HCT116 (cell line): Measurements from ENCODE around the gene ELF1. TPM values are rescaled to one million over a fixed set of nuclear protein-coding genes. Genes with fewer than 3 reads are reported as not detected.

Source experiments
- ATAC-seq: fragments of 200-7000 bp; cut with Tn5 transposase; 2 replicates; pipeline ENCODE4 v1.9.1; 2020; ENCODE audit warnings: mild to moderate bottlenecking, moderate library complexity
- BruUV-seq: library from RNA; stranded (reverse); fragments of 400-500 nt; replicated peaks from 2 replicates; lab custom pipeline; 2021; lab: Mats Ljungman, UMichigan
- CTCF ChIA-PET: fragments of 300-600 bp; sonication (Branson Sonifier 250); formaldehyde crosslinking; loops from one replicate; lab custom pipeline; 2021; ENCODE audit warnings: antibody characterized with exemption; lab: Charles Lee
- POLR2A ChIA-PET: fragments of 300-600, 350-600 bp; sonication (Branson Sonifier 250); formaldehyde crosslinking; loops from one replicate; lab custom pipeline; 2021; ENCODE audit warnings: antibody characterized with exemption; lab: Charles Lee
- RAD21 ChIA-PET, 2 experiments: fragments of 300-600 bp; sonication (Branson Sonifier 250); formaldehyde crosslinking; loops; one replicate each; lab custom pipeline; 2023; ENCODE audit warnings: low total read pairs in 2 of 2; ENCODE audit not compliant: uncharacterized antibody in 2 of 2, unreplicated experiment in 2 of 2, low non-redundant PET in 1 of 2; lab: Charles Lee
- DNase-seq: peaks from one replicate; pipeline ENCODE4 v3.0.0-alpha.2; 2010; ENCODE audit warnings: low read depth, low spot score
- H2AFZ ChIP-seq: fragments of 200-600 bp; shearing (Covaris generic), sonication (generic); 2 replicates; pipeline ENCODE4 v1.6.1; 2017; ENCODE audit warnings: low read depth, mixed run types, mixed read lengths, antibody characterized with exemption, low read length; ENCODE audit not compliant: poor library complexity, severe bottlenecking
- H3K27ac ChIP-seq: 2 replicates; pipeline ENCODE4 v1.5.1; 2012; ENCODE audit warnings: low read depth, low read length
- H3K27me3 ChIP-seq: fragments of 200-600 bp; sonication (generic); 2 replicates; pipeline ENCODE4 v1.6.1; 2016; ENCODE audit warnings: mixed run types, low read length, mixed read lengths; ENCODE audit not compliant: insufficient read depth
- H3K36me3 ChIP-seq, 2 experiments: fragments of 200-500 bp in 1 of 2; fragments of 200-600 bp in 1 of 2; sonication (Bioruptor generic) in 1 of 2; sonication (generic) in 1 of 2; 2 replicates each; pipeline versions ENCODE4 v1.5.1 to v1.6.1; 2014 to 2016; ENCODE audit warnings: low read length in 2 of 2, inconsistent platforms in 1 of 2, mixed read lengths in 1 of 2, mixed run types in 1 of 2; ENCODE audit not compliant: insufficient read depth in 2 of 2, control insufficient read depth in 1 of 2
- H3K4me1 ChIP-seq, 2 experiments: fragments of 200-600 bp in 1 of 2; sonication (generic) in 1 of 2; 2 replicates each; pipeline versions ENCODE4 v1.5.1 to v1.6.1; 2012 to 2017; ENCODE audit warnings: low read length in 2 of 2, inconsistent platforms in 1 of 2, mild to moderate bottlenecking in 1 of 2, mixed read lengths in 1 of 2, mixed run types in 1 of 2, moderate library complexity in 1 of 2; ENCODE audit not compliant: insufficient read depth in 2 of 2, control insufficient read depth in 1 of 2
- H3K4me2 ChIP-seq: fragments of 200-600 bp; sonication (generic); 2 replicates; pipeline ENCODE4 v1.6.1; 2017; ENCODE audit warnings: mixed run types, low read length, mixed read lengths
- H3K4me3 ChIP-seq, 2 experiments: fragments of 200-600 bp in 1 of 2; sonication (generic) in 1 of 2; replicated peaks in 1 of 2; 2 replicates each; pipeline ENCODE4 v1.5.1; 2011 to 2016; ENCODE audit warnings: low read length in 2 of 2, control low read depth in 1 of 2, low read depth in 1 of 2, mild to moderate bottlenecking in 1 of 2, mixed read lengths in 1 of 2, mixed run types in 1 of 2
- H3K79me2 ChIP-seq: fragments of 200-600 bp; sonication (generic); 2 replicates; pipeline ENCODE4 v1.6.1; 2017; ENCODE audit warnings: mild to moderate bottlenecking, mixed run types, low read length, moderate library complexity, mixed read lengths; ENCODE audit not compliant: insufficient read depth
- H3K9ac ChIP-seq: fragments of 200-600 bp; sonication (generic); 2 replicates; pipeline ENCODE4 v1.6.1; 2016; ENCODE audit warnings: low read length, mixed read lengths
- H3K9me2 ChIP-seq: fragments of 200-600 bp; sonication (generic), shearing (Covaris generic); 2 replicates; pipeline ENCODE4 v1.6.1; 2017; ENCODE audit warnings: mixed run types, mild to moderate bottlenecking, moderate library complexity; ENCODE audit not compliant: insufficient read depth
- H3K9me3 ChIP-seq, 2 experiments: fragments of 200-500 bp in 1 of 2; fragments of 200-600 bp in 1 of 2; sonication (Bioruptor generic) in 1 of 2; sonication (generic) in 1 of 2; 2 replicates each; pipeline ENCODE4 v1.6.1; 2014 to 2017; ENCODE audit warnings: low read length in 2 of 2, mixed read lengths in 2 of 2, inconsistent platforms in 1 of 2, low read depth in 1 of 2, mild to moderate bottlenecking in 1 of 2, mixed run types in 1 of 2, moderate library complexity in 1 of 2; ENCODE audit not compliant: control insufficient read depth in 1 of 2, insufficient read depth in 1 of 2
- H4K20me1 ChIP-seq: fragments of 200-600 bp; sonication (generic), shearing (Covaris generic); 2 replicates; pipeline ENCODE4 v1.6.1; 2017; ENCODE audit warnings: mixed run types, mild to moderate bottlenecking, moderate library complexity; ENCODE audit not compliant: insufficient read depth
- CEBPB ChIP-seq: IDR thresholded peaks from 2 replicates; pipeline ENCODE4 v1.6.1; 2012; ENCODE audit warnings: low read depth
- RAD21 ChIP-seq: IDR thresholded peaks from 2 replicates; pipeline ENCODE4 v1.6.1; 2012; ENCODE audit warnings: low read depth, mild to moderate bottlenecking
- SIN3A ChIP-seq: IDR thresholded peaks from 2 replicates; pipeline ENCODE4 v1.6.1; 2012; ENCODE audit warnings: low read depth
- SRF ChIP-seq: IDR thresholded peaks from 2 replicates; pipeline ENCODE4 v1.6.1; 2012; ENCODE audit warnings: low read depth
- intact Hi-C: fragments of 100-400 bp; cut with micrococcal nuclease; formaldehyde crosslinking; loops from 2 replicates; pipeline ENCODE4 v1.10.0; 2022
- total RNA-seq: library from RNA; stranded (reverse); gene quantifications from one replicate; pipeline ENCODE4 v1.2.1, GENCODE V29; 2021; ENCODE audit not compliant: unreplicated experiment
- TF ChIP-seq, protein P1 (sequence below), 3 experiments: fragments of 200-600 bp in 1 of 3; sonication (generic) in 1 of 3; IDR thresholded peaks in 2 of 3; conservative IDR thresholded peaks in 1 of 3; 2 replicates each; pipeline ENCODE4 v1.5.1; 2012 to 2017; ENCODE audit warnings: low read depth in 2 of 3, low read length in 2 of 3, antibody characterized with exemption in 1 of 3, borderline replicate concordance in 1 of 3, control low read depth in 1 of 3, mild to moderate bottlenecking in 1 of 3, mixed read lengths in 1 of 3, mixed run types in 1 of 3, moderate library complexity in 1 of 3; ENCODE audit not compliant: insufficient read depth in 1 of 3

Gene ELF1
- total RNA-seq, 1 experiment from 2014 or later, result 30.0 TPM

DNA sequence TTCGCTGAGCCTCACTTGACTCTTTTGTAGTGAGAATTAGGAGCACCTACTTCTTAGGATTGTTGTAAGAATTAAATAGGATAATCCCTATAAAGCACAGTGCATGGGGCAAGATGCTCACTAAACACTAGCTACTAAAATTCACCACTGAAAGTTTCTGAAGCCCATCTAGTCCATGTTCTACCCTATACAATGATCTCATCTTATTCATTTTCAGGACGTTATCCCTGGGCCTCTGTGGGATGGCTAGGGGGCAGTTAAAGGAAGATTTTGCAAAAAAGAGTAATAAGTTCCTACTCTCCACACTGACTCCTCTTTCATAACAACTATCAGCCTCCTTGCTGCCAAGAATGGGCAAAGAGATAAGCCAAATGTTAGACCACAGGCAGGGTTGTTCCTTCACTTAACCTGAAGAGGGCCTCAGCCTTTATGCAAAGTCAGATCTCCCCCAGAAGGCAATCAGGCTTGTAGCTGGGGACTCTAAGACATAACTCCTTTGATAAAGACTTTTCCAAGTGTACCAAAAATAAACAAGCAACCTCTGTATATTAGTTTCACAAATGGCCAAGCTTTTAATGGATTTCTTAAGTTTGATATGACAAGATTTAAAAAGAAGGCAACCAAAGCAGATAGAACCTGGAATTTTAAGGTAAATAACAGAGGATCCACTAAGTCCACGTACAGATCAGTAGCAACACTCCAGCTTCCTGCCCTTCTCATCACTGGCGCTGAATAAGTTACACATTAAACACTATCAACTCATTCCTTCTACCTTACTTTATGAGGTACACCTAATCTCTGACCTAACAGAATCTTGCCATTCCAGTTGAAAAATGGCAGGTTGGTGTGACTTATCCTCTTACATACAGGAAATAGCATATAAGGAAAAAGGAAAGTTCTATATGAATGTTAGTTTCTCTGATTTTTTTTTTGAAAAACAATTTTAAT is 44.4 kb downstream of the ELF1 start:
- ATAC-seq (peak; percentile 98), DNase-seq (peak; percentile 23)
- no peaks in the 10 kb centered on the region for H3K27me3 ChIP-seq
- 0 out of 2 replicates have a peak, but pooled peaks cover 2% of the 10 kb centered on the region for H4K20me1 ChIP-seq
- RAD21 ChIA-PET, result no interaction called here
- H3K27ac ChIP-seq, result no peak overlapping the region
- H3K9me2 ChIP-seq, result no peaks in the 10 kb centered on the region
- H3K4me1 ChIP-seq, result peaks cover 0 to 8% of the 10 kb centered on the region in 2 experiments; a peak in 2 of 4 replicates
- H3K79me2 ChIP-seq, result peaks cover 65% of the 10 kb centered on the region
- H3K4me2 ChIP-seq, result peak overlapping the region; percentile 13; the same call in 1 of the 2 replicates
- TF ChIP-seq, protein P1, sequence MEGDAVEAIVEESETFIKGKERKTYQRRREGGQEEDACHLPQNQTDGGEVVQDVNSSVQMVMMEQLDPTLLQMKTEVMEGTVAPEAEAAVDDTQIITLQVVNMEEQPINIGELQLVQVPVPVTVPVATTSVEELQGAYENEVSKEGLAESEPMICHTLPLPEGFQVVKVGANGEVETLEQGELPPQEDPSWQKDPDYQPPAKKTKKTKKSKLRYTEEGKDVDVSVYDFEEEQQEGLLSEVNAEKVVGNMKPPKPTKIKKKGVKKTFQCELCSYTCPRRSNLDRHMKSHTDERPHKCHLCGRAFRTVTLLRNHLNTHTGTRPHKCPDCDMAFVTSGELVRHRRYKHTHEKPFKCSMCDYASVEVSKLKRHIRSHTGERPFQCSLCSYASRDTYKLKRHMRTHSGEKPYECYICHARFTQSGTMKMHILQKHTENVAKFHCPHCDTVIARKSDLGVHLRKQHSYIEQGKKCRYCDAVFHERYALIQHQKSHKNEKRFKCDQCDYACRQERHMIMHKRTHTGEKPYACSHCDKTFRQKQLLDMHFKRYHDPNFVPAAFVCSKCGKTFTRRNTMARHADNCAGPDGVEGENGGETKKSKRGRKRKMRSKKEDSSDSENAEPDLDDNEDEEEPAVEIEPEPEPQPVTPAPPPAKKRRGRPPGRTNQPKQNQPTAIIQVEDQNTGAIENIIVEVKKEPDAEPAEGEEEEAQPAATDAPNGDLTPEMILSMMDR (IDR thresholded peaks at IDR 0.05 in 2 of 3, conservative IDR thresholded peaks at IDR 0.05 in 1 of 3; ENCODE audit: borderline replicate concordance in 1 of 3, insufficient read depth in 1 of 3, low read depth in 2 of 3, low read length in 2 of 3), result peak; percentile 25 to 68 (median 65); a peak in 5 of 6 replicates
- TF ChIP-seq SRF (no peak; the same call in 1 of the 2 replicates), SIN3A (no peak), CEBPB (no peak), RAD21 (peak; percentile 45)
- H3K9me3 ChIP-seq, result no peaks in the 10 kb centered on the region
- intact Hi-C loops, result loop anchor here (10.0 kb wide), 1 partner anchor 80 kb away; no protein-coding TSS in a partner anchor
- POLR2A ChIA-PET, result interaction anchor here (0.9 to 1.1 kb wide), 2 partner anchors 18 to 40 kb away, joined by 3 to 4 read pairs; no protein-coding TSS in a partner anchor
- no peaks in the 10 kb centered on the region for H3K36me3 ChIP-seq
- CTCF ChIA-PET, result interaction anchor here (0.7 to 0.9 kb wide), 4 partner anchors 11 to 31 kb away, joined by 3 read pairs; no protein-coding TSS in a partner anchor
- H3K9ac ChIP-seq, result no peak overlapping the region
- no peak overlapping the region for H2AFZ ChIP-seq
- H3K4me3 ChIP-seq, result no peak overlapping the region
- BruUV-seq, result no TSS peak
